T-helper 17 cell (primary cell): ENCODE measurements around the gene PXYLP1. TPM values are rescaled to one million over a fixed set of nuclear protein-coding genes. Genes with fewer than 3 reads are reported as not detected.

Source experiments
- ATAC-seq: fragments of 150-1000 bp; cut with Tn5 transposase; 2 replicates; pipeline ENCODE4 v1.10.0; 2021; ENCODE audit warnings: mild to moderate bottlenecking, moderate library complexity
- DNase-seq, 3 donors: peaks; one replicate each; pipeline versions ENCODE4 v3.0.0 to v3.0.0-alpha.2; 2020 to 2021
- H3K9me3 ChIP-seq: one replicate; pipeline ENCODE4 v1.7.0; 2013; ENCODE audit warnings: low read length, mild to moderate bottlenecking; ENCODE audit not compliant: control insufficient read depth, poor library complexity, severe bottlenecking
- H3K27ac Mint-ChIP-seq: one replicate; pipeline ENCODE4 v1.8.0; 2022; ENCODE audit warnings: mild to moderate bottlenecking, moderate library complexity, mixed read lengths
- H3K27me3 Mint-ChIP-seq: one replicate; pipeline ENCODE4 v1.8.0; 2022; ENCODE audit warnings: mixed read lengths
- H3K36me3 Mint-ChIP-seq: one replicate; pipeline ENCODE4 v1.8.0; 2022; ENCODE audit warnings: low read depth, mixed read lengths
- H3K4me1 Mint-ChIP-seq: one replicate; pipeline ENCODE4 v1.8.0; 2022; ENCODE audit warnings: mild to moderate bottlenecking, mixed read lengths
- H3K4me3 Mint-ChIP-seq: one replicate; pipeline ENCODE4 v1.8.0; 2022; ENCODE audit warnings: mild to moderate bottlenecking, moderate library complexity, mixed read lengths
- total RNA-seq, 4 donors: library from RNA in 2 of 4; stranded (reverse) in 2 of 4; gene quantifications; one replicate each; pipeline ENCODE4 v1.2.3 and lab custom pipeline; 2022 to 2026

PXYLP1 gene
- total RNA-seq, 2 donors from 2014 or later, result 6.1 to 9.0 TPM

- Mint-ChIP-seq H3K4me1 (peaks cover 9% of the 10 kb centered on the region), H3K27me3 (no peaks in the 10 kb centered on the region), H3K4me3 (no peak overlapping the region), H3K36me3 (peaks cover 2% of the 10 kb centered on the region), H3K27ac (no peak overlapping the region)
- DNase-seq (no peak), ATAC-seq (no peak)
- no peaks in the 10 kb centered on the region for H3K9me3 ChIP-seq
These were observed 14.8 kb downstream of the PXYLP1 start for GRCh38 chr3:141246224-141246957.

DNA sequence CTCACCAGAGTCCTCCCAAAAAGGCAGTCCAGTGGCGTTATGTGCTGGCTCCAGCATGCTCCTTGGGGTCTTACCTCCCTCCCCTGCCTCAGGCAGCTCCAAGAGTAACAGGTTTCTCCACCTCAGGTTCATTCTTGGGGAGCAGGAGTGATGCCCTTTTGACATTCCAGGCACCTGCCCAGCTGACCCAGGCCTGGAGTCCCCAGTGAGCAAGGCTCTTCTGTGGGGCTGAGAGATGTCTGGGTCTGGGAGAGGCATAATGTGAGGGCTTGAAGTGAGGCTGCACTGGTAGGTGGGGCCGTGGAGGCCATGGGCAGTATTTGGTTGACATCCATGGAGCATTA, 15.3 kb downstream of the PXYLP1 start:
- H3K27ac Mint-ChIP-seq, result no peak overlapping the region

DNA sequence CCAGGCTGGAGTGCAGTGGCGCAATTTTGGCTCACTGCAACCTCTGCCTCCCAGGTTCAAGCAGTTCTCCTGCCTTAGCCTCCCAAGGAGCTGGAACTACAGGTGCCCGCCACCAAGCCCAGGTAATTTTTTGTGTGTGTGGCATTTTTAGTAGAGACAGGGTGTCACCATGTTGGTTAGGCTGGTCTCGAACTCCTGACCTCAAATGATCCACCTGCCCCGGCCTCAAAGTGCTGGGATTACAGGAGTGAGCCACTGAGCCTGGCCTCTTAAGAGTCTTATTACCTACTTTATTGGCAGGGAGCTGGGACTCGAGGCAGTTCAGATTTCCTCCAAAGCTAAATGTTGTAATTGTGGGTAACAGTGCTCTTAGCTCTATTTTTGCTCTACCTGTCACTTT, 16.4 kb downstream of the PXYLP1 start:
- peaks cover 2% of the 10 kb centered on the region for H3K36me3 Mint-ChIP-seq
- no peak overlapping the region for H3K4me3 Mint-ChIP-seq
- no peaks in the 10 kb centered on the region for H3K27me3 Mint-ChIP-seq
- H3K27ac Mint-ChIP-seq, result no peak overlapping the region
- H3K4me1 Mint-ChIP-seq, result peaks cover 9% of the 10 kb centered on the region
- no peak for ATAC-seq
- DNase-seq, result no peak
- no peaks in the 10 kb centered on the region for H3K9me3 ChIP-seq

More for the DNA sequence above, 15.3 kb downstream of the PXYLP1 start:
- Mint-ChIP-seq H3K4me1 (peaks cover 9% of the 10 kb centered on the region), H3K27me3 (no peaks in the 10 kb centered on the region), H3K4me3 (no peak overlapping the region), H3K36me3 (peaks cover 2% of the 10 kb centered on the region)
- ATAC-seq (no peak), DNase-seq (no peak)
- H3K9me3 ChIP-seq, result no peaks in the 10 kb centered on the region

- peaks cover 5% of the 10 kb centered on the region for H3K4me1 Mint-ChIP-seq
- ATAC-seq (no peak), DNase-seq (no peak)
- no peak overlapping the region for H3K4me3 Mint-ChIP-seq
- no peak overlapping the region for H3K27ac Mint-ChIP-seq
- no peaks in the 10 kb centered on the region for H3K27me3 Mint-ChIP-seq
- H3K9me3 ChIP-seq, result no peaks in the 10 kb centered on the region
- H3K36me3 Mint-ChIP-seq, result no peaks in the 10 kb centered on the region
These were observed 17.4 kb downstream of the PXYLP1 start for GRCh38 chr3:141249041-141249440.

- no peak for DNase-seq
- Mint-ChIP-seq H3K27me3 (no peaks in the 10 kb centered on the region), H3K27ac (no peak overlapping the region), H3K4me3 (no peak overlapping the region), H3K4me1 (peaks cover 7% of the 10 kb centered on the region), H3K36me3 (no peaks in the 10 kb centered on the region)
- H3K9me3 ChIP-seq, result no peaks in the 10 kb centered on the region
- no peak for ATAC-seq
These were observed 18.7 kb downstream of the PXYLP1 start for GRCh38 chr3:141250342-141250741.

- no peak for DNase-seq
These were observed 19.2 kb downstream of the PXYLP1 start for GRCh38 chr3:141250828-141251227.

GRCh38 chr3:141253326-141253725, 21.7 kb downstream of the PXYLP1 start:
- ATAC-seq (no peak), DNase-seq (no peak)
- no peaks in the 10 kb centered on the region for H3K36me3 Mint-ChIP-seq
- H3K27ac Mint-ChIP-seq, result no peak overlapping the region
- H3K4me1 Mint-ChIP-seq, result peaks cover 12% of the 10 kb centered on the region
- no peak overlapping the region for H3K4me3 Mint-ChIP-seq
- no peaks in the 10 kb centered on the region for H3K9me3 ChIP-seq
- no peaks in the 10 kb centered on the region for H3K27me3 Mint-ChIP-seq

More at GRCh38 chr3:141250828-141251227, 19.2 kb downstream of the PXYLP1 start:
- no peaks in the 10 kb centered on the region for H3K27me3 Mint-ChIP-seq
- no peaks in the 10 kb centered on the region for H3K36me3 Mint-ChIP-seq
- H3K4me3 Mint-ChIP-seq, result no peak overlapping the region
- peaks cover 4% of the 10 kb centered on the region for H3K4me1 Mint-ChIP-seq
- peak overlapping the region; percentile 21 for H3K27ac Mint-ChIP-seq
- H3K9me3 ChIP-seq, result no peaks in the 10 kb centered on the region
- ATAC-seq, result no peak

DNA sequence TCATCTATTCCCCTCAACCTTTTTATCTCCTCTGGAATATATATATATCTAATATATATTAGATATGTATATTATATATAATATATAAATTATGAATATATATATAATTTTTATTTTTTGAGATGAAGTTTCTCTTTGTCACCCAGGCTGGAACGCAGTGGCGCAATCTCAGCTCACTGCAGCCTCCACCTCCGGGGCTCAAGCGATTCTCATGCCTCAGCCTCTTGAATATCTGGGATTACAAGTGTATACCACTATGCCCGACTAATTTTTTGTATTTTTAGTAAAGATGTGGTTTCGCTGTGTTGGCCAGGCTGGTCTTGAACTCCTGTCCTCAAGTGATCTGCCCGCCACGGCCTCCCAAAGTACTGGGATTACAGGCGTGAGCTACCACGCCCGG, 22.2 kb downstream of the PXYLP1 start:
- ATAC-seq (no peak), DNase-seq (no peak)
- Mint-ChIP-seq H3K27me3 (no peaks in the 10 kb centered on the region), H3K4me1 (peaks cover 12% of the 10 kb centered on the region), H3K4me3 (no peak overlapping the region), H3K36me3 (no peaks in the 10 kb centered on the region), H3K27ac (peak overlapping the region; percentile 21)
- H3K9me3 ChIP-seq, result no peaks in the 10 kb centered on the region

- Mint-ChIP-seq H3K4me3 (no peak overlapping the region), H3K4me1 (peaks cover 12% of the 10 kb centered on the region), H3K27ac (peak overlapping the region; percentile 60), H3K36me3 (no peaks in the 10 kb centered on the region), H3K27me3 (no peaks in the 10 kb centered on the region)
- no peaks in the 10 kb centered on the region for H3K9me3 ChIP-seq
- no peak for DNase-seq
- no peak for ATAC-seq
These were observed 23.7 kb downstream of the PXYLP1 start for GRCh38 chr3:141255137-141255845.

DNA sequence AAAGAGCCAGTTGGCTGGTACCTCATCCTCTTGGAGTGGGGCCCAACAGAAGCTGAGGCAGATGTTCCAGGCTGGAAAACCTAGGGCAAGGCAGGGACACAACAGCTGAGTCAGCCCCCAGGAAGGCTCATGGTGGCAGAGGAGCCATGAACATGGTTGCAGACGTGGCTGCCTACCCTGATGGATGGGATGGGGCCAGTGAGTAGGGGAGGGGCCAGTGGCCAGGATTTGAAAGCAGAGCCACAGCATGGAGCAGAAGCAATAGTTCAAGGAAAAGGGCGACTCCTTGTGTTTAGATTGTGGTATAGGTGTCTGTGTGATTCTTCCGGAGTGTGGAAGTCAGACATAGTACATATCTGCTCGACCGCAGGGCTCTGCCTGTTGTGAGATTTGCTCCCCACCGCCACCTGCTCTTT, 24.2 kb downstream of the PXYLP1 start:
- H3K4me3 Mint-ChIP-seq, result no peak overlapping the region
- ATAC-seq, result peak; percentile 92
- H3K27me3 Mint-ChIP-seq, result no peaks in the 10 kb centered on the region
- H3K4me1 Mint-ChIP-seq, result peaks cover 12% of the 10 kb centered on the region
- peak overlapping the region; percentile 60 for H3K27ac Mint-ChIP-seq
- no peaks in the 10 kb centered on the region for H3K9me3 ChIP-seq
- no peaks in the 10 kb centered on the region for H3K36me3 Mint-ChIP-seq
- no peak for DNase-seq

DNA sequence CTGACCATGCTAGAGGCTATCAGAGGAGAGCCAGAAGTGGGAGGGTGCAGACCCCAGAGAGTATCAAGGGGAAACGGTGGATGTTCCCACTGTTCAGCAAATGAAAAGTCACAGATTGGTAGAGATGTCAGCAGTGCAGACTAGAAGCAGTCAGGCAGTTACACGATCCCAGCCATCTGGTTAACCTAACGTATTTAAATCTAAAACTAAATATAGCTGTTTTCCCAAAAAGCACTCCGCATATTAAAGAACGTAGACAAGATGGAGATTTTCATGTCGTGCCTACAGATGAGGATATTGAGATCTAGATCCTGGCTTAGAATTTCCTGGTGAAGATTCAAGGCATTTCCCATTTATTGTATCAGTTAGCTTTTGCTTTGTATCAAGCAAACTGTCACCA, 25.2 kb downstream of the PXYLP1 start:
- ATAC-seq (no peak), DNase-seq (no peak)
- Mint-ChIP-seq H3K36me3 (no peaks in the 10 kb centered on the region), H3K27ac (peak overlapping the region; percentile 77), H3K27me3 (no peaks in the 10 kb centered on the region), H3K4me1 (peaks cover 14% of the 10 kb centered on the region), H3K4me3 (no peak overlapping the region)
- no peaks in the 10 kb centered on the region for H3K9me3 ChIP-seq

DNA sequence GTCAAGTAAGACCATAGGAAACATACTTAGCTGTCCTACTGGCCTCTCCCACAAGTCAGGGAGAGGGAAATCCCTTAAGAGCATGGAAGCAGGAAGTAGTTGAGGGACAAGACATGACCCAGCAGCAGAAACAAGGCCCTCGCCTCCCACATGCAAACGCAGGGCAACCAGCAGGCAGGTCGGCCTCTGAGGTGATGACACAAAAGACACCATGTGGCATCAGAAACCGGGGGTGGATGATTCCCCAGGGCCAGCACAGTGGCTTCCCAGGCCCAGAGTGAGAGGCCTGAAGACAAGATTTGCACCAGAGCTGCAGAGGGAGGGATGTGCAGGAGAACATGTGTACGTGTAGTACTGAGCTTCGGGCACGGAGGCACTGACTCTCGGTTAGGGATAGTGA, 26.3 kb downstream of the PXYLP1 start:
- H3K27me3 Mint-ChIP-seq, result no peaks in the 10 kb centered on the region
- DNase-seq (no peak), ATAC-seq (no peak)
- no peaks in the 10 kb centered on the region for H3K36me3 Mint-ChIP-seq
- H3K27ac Mint-ChIP-seq, result no peak overlapping the region
- peaks cover 17% of the 10 kb centered on the region for H3K4me1 Mint-ChIP-seq
- H3K4me3 Mint-ChIP-seq, result no peak overlapping the region
- no peaks in the 10 kb centered on the region for H3K9me3 ChIP-seq

DNA sequence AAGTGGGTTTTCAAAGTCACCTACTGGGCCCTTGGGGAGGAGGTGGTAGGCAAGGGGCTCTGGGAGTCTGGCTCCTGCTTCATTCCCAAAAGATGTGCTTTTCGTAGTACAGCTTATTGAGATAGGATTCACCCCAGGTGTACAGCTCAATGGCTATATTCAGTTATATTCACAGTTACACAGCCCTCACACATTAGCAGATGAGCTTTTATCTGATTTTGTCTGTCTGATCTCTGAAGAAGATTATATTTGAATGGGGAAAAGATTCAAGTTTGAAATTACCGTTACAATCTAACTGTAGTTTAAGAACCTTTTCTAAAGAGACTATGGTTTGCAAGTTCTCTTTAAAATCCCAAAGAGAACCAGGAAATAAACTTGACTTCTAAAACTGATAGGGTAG, 27.3 kb downstream of the PXYLP1 start:
- Mint-ChIP-seq H3K27ac (no peak overlapping the region), H3K27me3 (no peaks in the 10 kb centered on the region), H3K4me3 (no peak overlapping the region), H3K4me1 (peaks cover 17% of the 10 kb centered on the region), H3K36me3 (no peaks in the 10 kb centered on the region)
- no peak for ATAC-seq
- no peaks in the 10 kb centered on the region for H3K9me3 ChIP-seq
- DNase-seq, result no peak
